GM04504 (cell line): ENCODE measurements around the gene KRT12.

Experiments
- DNase-seq: peaks from one replicate; pipeline ENCODE4 v3.0.0-alpha.2; 2012; ENCODE audit warnings: low read depth

The KRT12 gene

DNA sequence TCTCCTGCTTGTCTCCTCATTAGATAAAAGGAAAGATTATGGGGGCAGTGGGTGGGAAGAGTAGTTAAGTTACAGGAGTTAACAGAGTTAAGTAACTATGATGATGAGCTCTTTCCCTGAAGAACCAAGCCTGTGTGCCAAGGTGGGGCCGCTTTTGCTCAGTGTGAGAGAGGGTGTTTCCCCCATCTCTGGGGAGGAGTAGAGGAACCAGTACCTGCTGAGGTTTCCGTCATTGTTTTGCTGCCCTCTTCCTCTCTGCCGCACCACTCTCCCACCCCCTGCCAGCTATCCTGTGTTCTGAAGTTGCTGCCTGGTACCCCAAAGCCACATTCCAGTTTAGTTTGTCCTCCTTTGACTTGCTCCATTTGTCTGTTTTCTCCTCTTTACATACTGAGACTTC, 23.8 kb downstream of the KRT12 start:
- no peak for DNase-seq

- no peak for DNase-seq
Observed at GRCh38 chr17:40841246-40841645, 25.8 kb downstream of the KRT12 start.

DNA sequence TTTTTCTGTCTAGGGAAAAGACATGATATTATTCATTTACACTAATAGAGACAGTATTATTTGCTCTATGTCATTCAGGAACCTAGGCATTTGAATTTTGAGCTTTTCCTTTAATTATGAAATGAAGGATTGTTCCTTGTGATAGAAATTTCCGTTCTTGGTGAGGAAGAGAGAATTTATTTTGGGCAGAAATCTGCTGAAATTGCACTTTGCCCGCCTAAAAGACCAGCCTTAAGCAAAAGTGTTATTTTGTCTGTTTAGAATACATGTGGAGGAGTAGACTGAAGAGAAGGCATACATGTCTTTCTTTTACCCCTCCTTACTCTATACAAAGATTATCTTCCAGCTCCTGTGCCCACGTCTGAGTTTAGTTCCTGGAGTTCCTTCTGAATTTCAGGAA, 27.8 kb downstream of the KRT12 start:
- DNase-seq: no peak

DNA sequence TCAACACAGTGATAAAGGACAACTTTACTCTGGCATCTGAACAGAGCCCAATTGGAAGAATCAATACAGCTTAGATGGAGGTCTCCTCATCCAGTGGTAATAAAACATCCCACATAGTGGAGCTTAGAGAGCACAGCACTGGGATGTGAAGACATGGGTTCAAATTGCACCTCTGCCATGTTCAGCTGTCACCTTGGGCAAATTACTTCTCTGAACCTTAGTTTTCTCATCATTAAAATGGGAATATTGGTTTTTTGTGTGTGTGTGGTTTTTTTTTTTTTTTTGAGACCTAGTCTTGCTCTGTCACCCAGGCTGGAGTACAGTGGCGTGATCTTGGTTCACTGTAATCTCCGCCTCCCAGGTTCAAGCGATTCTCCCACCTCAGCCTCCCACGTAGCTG, 31.0 kb downstream of the KRT12 start:
- no peak for DNase-seq

DNA sequence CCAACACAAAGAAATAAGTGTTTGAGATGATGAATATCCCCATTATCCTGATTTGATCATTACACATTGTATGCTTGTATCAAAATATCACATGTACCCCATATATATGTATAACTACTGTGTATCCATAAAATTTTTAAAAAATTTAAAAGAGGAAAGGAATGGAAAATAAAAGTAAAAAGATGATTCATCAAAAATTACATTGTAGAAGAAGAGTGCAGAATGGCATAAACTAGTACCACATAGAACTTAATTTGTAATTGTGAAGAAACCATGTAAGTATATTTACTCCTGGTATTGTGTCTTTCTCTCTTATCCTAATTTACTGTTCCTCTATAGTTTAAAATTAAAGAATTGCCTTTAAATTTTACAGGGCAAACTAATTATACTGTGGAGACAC, 33.1 kb downstream of the KRT12 start:
- DNase-seq: no peak

DNA sequence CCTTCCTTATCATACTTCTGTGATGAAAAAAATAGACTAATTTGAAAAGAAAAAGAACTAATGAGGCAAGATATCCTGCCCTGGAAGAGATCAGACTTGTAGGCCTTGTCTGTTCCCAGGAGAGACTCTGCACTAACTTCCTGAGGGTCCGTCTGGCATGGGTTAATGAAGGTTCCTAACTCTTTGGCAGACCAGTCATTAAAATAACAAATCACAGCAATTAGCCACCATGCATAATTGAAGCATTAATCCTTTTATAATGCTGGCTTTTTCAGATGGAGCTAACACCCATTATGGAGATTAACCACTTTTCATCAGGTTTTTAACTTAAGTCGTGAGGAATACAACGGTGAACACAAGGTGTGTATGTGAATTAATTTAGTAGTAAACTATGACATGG, 34.2 kb downstream of the KRT12 start:
- no peak for DNase-seq

DNA sequence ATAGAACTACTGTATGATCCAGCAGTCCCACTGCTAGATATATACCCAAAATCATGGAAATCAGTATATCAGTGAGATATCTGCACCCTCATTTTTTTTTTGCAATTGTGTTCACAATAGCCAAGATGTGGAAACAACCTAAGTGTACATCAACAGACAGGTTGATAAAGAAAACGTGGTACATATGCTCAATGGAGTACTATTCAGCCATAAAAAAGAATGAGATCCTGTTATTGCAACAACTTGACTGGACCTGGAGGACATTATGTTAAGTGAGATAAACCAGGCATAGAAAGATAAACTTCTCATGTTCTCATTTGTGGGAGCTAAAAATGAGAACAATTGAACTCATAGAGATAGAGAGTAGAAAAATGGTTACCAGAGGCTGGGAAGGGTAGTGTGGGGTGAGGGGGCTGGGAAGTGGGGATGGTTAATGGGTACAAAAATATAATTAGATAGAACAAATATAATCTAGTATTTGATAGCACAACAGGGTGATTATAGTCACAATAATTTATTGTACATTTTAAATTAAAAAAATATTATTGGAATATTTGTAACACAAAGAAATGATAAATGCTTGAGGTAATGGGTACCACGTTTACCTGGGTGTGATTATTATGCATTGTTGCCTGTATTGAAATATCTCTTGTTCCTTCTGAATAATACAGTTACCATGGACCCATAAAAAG, 36.8 kb downstream of the KRT12 start:
- no peak for DNase-seq

DNA sequence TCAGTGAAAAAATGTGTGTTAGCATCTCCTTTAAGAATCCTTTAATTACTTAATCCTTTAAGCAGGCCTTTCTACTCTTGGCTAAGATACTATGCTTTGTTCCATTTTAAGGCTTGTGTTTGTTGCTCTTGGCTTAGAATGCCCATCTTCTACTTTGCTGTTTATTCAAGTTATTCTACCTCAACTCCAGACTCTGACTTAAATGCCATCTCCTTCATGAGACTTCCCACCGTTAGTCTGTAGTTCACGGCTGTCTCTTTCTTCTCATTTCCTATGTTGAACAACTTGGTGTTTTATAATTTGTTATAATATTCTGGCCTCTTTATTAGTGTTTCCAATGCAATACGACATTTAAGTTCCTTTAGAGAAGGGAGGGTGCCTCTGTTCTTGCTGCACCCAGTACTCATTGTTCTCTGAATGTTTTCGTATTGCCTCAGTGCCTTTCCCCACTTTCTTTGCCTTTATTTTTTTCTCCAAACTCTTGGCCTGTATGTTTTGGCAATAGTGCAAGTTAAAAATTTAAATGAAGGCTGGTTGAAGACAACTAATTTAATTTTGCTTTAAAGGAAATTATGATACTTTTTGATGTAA, 38.5 kb downstream of the KRT12 start:
- no peak for DNase-seq

- no peak for DNase-seq
Observed at GRCh38 chr17:40827746-40828453, 39.1 kb downstream of the KRT12 start.

GRCh38 chr17:40825599-40825998, 41.4 kb downstream of the KRT12 start:
- DNase-seq: no peak

- DNase-seq: no peak
Observed at GRCh38 chr17:40824015-40824832, 42.8 kb downstream of the KRT12 start.

DNA sequence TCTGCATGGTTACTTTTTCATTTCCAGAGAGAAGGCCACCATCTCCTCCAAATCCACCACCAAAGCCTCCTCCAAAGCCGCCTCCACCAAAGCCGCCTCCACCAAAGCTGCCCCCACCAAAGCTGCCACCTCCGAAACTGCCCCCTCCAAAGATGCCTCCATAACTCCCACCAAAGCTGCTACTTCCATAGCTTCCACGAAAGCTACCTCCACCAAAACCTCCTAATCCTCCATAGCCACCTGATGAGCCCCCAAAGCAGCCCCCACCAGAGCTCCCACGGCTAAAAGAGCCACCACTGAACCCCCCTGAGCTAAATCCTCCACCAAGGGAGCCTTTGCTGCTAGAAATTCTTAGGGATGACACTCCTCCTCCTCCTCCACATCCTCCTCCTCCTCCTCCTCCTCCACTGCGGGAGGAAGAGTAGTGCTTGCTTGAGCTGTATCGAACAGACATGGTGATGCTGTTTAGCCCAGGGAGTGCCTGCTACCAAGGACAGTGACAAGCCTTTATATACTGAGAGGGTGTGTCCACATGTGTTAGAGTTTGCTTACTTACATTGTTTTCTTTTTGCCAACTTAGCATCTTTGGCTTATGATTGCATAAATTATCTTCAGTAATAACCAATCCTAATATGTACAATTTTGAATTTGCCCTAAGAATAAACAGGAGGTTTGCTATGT, 44.8 kb downstream of the KRT12 start, which contains the start of gene KRT10:
Gene KRT10 (minus strand): TSS at position 483 of the 681 bp plus-strand sequence. CDS start 29 bp downstream, at position 454.
- DNase-seq: no peak

DNA sequence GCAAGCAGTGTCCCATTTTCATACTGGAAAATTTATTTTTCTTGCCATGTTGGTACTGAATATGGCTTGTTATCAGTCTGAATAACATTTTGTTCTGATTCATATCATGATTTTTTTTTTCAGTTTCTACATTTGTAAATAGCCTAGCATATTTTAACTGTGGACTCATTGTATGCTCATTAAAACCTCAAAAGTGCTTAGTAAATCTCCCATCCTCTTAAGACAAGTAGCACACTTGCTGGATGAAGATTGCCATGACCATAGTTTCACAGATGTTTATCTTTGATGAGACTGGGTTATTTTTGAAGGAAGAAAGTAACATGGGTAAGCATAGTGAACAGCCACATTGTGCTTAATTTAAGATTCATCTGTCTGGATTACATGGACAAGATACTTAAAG, 45.5 kb downstream of the KRT12 start:
- DNase-seq: no peak

DNA sequence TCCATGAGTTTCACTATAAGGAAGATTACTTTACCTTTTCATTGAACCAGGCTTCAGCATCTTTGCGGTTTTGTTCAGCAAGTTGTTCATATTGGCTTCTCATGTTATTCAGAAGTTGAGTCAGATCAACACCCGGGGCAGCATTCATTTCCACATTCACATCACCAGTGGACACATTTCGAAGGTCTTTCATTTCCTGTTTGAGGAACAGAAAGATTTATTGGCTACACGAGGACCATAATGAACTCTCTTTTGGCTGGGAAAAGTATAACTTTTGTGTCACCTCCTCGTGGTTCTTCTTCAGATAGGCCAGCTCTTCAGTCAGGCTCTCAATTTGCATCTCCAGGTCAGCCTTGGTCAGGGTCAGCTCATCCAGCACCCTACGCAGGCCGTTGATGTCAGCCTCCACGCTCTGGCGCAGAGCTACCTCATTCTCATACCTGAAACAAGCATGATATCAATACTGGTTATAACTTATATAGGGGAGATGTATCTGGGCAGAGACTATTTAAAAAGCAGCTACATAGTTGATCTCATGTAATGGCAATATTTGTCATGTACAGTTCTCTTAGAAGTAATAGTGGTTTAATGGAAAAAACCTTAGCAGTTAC, 46.7 kb downstream of the KRT12 start:
- DNase-seq: no peak

DNA sequence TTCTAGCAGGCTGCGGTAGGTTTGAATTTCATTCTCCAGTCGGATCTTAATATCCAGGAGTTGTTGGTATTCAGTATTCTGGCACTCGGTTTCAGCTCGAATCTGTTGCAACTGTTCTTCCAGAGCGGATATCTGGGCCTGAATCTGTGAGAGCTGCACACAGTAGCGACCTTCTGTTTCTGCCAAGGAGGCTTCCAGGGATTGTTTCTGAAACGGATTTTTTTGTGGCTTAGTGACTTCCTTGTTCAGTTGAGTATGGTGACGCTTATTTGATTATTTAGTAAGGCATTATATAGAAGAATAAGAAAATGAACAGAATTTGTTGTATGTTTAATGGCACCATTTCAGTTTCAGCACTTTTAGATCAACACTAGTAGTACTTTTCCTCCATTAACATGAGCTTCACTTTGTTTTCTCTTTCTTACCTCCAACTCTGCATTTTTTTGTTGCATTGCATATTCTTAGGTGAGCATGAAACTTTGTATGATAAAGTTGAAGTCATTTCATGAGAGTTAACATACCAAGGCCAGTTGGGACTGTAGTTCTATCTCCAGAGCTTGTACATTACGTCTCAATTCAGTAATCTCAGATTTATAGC, 47.4 kb downstream of the KRT12 start:
- DNase-seq: no peak

DNA sequence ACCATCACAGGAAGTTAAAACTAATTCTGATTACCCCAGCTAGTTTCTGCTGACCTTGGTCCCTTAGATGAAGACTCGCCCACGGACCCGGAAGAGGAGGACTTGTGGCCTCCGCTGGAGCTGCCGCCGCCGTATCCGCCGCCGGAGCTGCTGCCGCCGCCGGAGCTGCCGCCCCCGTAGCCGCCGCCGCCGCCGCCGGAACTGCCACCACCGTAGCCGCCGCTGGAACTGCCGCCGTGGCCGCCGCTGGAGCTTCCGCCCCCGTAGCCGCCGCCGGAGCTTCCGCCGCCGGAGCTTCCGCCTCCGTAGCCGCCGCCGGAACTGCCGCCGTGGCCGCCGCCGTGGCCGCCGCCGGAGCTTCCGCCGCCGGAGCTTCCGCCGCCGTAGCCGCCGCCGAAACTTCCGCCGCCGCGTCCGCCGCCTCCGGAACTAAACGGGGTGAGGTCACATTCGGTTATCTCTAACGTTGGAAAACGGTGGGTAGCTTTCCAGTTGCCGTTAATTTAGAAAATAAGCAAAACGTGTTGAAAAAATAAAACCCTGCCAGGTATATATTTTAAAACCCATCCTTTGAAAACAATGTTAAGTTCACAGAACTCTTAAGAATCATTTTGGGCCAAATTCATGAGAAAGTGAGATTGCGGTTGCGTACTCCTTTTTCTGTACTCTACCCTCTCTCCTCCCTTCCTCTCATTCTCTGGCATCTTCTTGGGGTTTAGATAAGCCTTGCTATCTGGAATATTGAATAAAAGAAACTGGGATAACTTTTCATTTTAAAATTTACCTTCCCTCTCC, 48.1 kb downstream of the KRT12 start:
- peak; percentile 54 for DNase-seq

DNA sequence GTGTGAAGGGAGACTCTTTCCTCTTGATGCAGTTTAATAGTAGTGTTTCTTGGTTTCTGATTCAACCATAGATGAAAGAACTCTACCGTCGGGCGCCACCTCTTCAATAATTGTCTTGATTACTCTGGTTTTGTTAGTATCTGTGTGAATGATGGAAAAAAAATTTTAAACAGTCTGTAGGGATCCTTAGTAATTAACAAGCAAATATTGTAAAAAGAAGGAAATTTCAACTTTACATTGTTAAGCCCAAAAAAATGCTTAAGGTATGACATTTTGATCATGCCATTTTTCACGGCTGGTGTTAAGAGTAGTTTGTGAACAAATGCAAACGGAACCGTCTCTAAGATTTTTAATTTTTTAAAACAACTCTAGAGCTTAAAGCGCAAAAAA, 48.7 kb downstream of the KRT12 start:
- DNase-seq: no peak

DNA sequence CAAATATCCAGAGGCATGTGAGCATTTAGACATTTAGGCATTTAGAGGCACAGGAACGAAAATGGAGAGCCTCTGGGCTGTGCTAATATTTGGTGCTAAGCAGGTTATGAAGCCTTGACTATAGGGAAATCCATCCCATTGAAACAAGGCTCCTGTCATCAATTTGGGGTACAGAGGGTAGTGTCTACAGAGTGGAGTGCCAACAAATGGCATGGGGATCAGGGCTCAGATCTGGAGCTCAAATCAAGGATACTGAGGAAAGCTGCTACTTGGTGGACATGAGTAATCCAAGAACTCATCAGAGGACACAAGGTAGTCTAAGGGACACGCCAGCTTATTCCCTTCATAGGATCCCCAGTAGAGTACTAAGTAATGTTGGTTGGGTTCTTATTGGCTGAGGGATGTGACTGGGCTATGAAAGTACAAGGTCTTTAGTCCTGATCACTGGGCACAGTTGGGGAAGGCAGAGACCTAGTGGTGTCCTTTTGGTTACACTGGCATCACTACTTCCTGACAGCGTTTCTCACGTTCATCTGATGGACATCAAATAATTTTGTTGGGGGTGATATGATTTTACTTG, 49.8 kb downstream of the KRT12 start:
- no peak for DNase-seq

DNA sequence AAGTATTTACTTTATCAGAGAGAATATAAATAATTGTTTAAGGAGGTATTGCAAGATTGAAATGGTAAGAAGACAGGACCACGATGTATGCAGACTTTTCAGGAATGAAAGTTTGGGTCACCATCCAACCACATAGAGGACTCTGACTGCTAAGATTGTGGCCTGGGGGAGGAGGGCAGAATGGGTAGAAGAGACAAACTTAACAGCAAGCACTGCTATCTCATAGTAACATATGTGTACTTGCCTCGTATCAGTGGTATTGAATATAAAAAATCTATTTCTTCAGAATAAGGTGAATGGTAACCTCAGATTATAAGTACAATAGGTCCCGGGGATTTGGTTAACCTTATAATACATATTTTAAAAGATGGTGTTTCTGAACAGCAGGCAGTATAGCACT, 50.5 kb downstream of the KRT12 start:
- DNase-seq: no peak

DNA sequence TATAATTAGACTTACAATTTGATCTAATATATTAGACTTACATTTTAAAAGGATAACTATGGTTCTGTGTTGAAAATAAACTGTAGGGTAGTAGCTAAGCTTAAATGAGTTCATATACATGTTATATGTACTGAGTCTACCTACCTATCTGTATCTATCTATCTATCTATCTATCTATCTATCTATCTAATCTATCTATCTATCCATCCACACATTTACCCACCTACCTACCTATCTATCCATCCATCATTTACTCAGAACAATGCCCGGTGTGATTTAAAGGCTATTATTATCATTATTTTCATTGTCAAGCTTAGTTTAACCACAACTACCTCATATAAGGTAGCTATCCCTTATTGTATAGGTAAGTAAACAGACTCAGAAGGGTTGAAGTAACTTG, 51.6 kb downstream of the KRT12 start:
- DNase-seq: no peak
